Measurements from ENCODE around the gene WBP11.

WBP11 gene

DNA sequence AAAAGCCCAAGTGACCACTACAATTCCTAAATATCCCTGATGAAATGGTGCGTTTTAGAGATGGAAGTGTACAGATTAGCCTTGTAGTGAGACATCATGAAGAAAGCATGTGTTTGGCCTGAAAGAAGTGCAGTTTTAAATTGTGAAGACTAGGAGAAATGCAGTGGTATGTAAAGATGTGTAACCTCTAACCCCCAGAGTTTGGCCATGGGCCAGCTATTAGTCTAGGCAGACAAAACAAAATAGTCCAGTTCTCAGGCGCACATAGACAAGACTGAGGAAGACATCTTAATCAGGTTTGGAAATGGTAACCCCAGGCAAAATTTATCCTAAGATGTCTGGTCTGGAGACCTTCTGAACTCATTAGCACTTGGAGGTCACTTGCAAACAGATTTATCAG lies 23.4 kb downstream of the WBP11 start:
- Histone ChIP-seq H3K4me1 (ENCODE audit: insufficient read depth, low read length) (peaks cover 16% of the 10 kb centered on the region), H3K36me3 (ENCODE audit: insufficient read depth, low read length) (no peaks in the 10 kb centered on the region), H3K4me3 (ENCODE audit: low read depth in 1 of 2, low read length in 2 of 2) (no peak overlapping the region), H3K27ac (ENCODE audit: low read depth, low read length) (no peak overlapping the region), H3K9me3 (ENCODE audit: low read length) (no peaks in the 10 kb centered on the region), H3K27me3 (ENCODE audit: control insufficient read depth in 1 of 2, insufficient read depth in 2 of 2, low read length in 2 of 2) (no peaks in the 10 kb centered on the region), H3K9ac (ENCODE audit: low read length) (no peak overlapping the region)

DNA sequence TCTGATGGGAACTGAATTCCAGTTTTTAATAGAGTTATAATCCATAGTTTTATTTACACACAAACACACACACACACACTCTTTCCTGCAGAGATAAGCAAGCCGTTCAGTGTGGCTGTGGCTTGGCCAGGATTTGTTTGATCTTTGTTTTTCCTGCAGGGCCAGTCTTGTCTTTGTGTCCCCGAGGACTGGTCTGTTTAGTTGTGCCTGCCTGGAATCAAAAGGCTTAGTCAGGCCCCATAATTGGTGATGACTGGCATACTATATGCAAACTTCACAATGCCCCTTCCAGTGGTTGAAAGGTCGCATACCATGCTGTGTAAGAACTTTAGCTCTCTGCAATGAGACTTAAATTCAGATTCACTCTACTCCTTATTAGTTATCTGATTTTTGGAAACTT lies 26.0 kb downstream of the WBP11 start:
- Histone ChIP-seq H3K4me1 (ENCODE audit: insufficient read depth, low read length) (peaks cover 16% of the 10 kb centered on the region), H3K9ac (ENCODE audit: low read length) (no peak overlapping the region), H3K4me3 (ENCODE audit: low read depth in 1 of 2, low read length in 2 of 2) (no peak overlapping the region), H3K27ac (ENCODE audit: low read depth, low read length) (no peak overlapping the region), H3K27me3 (ENCODE audit: control insufficient read depth in 1 of 2, insufficient read depth in 2 of 2, low read length in 2 of 2) (no peaks in the 10 kb centered on the region), H3K9me3 (ENCODE audit: low read length) (no peaks in the 10 kb centered on the region), H3K36me3 (ENCODE audit: insufficient read depth, low read length) (no peaks in the 10 kb centered on the region)

DNA sequence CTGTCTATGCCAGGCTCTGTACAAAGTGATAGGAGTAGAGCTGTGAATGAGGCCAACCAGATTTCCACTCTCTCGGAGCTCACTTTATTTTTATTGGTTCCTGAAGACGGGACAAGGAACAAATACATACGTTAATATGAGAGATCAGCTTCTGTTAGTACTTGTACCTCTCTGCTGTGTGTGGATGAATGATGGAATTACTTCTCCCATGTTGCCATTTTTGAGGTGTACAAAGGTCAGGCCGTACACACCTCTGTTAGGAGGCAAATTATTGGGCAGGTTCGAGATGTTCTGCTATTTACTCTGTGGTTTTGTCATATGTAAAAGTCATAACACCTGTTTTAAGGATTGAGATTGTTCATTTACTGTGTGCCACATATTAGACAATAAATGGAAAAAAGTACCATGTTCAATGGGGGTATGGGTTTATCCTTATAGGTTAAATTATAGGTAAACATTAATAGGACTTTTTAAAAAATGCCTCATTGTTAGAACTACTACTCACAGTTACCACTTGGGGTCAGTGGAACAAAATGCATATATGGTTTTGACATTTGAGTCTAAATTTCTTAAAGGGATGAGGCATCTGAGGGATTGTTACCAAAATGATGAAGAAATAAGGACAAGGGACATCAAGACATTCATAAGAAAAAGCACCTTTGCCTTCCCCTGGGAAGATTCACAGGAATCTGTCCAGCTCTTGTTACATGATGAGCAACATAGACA lies 26.9 kb downstream of the WBP11 start:
- Histone ChIP-seq H3K4me1 (ENCODE audit: insufficient read depth, low read length) (peaks cover 20% of the 10 kb centered on the region), H3K9me3 (ENCODE audit: low read length) (no peaks in the 10 kb centered on the region), H3K27me3 (ENCODE audit: control insufficient read depth in 1 of 2, insufficient read depth in 2 of 2, low read length in 2 of 2) (no peaks in the 10 kb centered on the region), H3K4me3 (ENCODE audit: low read depth in 1 of 2, low read length in 2 of 2) (no peak overlapping the region), H3K9ac (ENCODE audit: low read length) (no peak overlapping the region), H3K27ac (ENCODE audit: low read depth, low read length) (no peak overlapping the region), H3K36me3 (ENCODE audit: insufficient read depth, low read length) (no peaks in the 10 kb centered on the region)

DNA sequence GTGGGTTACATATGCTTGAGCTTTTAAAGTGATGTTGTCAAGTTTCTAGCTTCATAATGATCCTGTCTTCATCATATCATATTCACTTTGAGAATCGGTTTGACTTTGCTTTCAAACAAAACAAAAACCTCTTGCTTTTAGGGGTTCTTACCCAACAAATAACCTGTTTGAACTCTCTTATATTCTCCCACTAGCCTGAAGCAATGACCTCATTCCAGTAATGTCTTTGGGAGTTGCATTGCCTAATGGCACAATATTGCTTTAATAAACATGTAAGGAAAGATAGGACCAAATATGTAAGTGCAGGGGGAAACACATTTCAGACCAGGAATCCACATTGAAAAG lies 27.7 kb downstream of the WBP11 start:
- peak overlapping the region; percentile 85 to 92 for H3K4me3 ChIP-seq (ENCODE audit: low read depth in 1 of 2, low read length in 2 of 2)
- H3K4me1 ChIP-seq (ENCODE audit: insufficient read depth, low read length) = peaks cover 20% of the 10 kb centered on the region
- H3K9me3 ChIP-seq (ENCODE audit: low read length) = no peaks in the 10 kb centered on the region
- peak overlapping the region; percentile 93 for H3K27ac ChIP-seq (ENCODE audit: low read depth, low read length)
- peak overlapping the region; percentile 86 for H3K9ac ChIP-seq (ENCODE audit: low read length)
- H3K27me3 ChIP-seq (ENCODE audit: control insufficient read depth in 1 of 2, insufficient read depth in 2 of 2, low read length in 2 of 2) = no peaks in the 10 kb centered on the region
- H3K36me3 ChIP-seq (ENCODE audit: insufficient read depth, low read length) = no peaks in the 10 kb centered on the region

DNA sequence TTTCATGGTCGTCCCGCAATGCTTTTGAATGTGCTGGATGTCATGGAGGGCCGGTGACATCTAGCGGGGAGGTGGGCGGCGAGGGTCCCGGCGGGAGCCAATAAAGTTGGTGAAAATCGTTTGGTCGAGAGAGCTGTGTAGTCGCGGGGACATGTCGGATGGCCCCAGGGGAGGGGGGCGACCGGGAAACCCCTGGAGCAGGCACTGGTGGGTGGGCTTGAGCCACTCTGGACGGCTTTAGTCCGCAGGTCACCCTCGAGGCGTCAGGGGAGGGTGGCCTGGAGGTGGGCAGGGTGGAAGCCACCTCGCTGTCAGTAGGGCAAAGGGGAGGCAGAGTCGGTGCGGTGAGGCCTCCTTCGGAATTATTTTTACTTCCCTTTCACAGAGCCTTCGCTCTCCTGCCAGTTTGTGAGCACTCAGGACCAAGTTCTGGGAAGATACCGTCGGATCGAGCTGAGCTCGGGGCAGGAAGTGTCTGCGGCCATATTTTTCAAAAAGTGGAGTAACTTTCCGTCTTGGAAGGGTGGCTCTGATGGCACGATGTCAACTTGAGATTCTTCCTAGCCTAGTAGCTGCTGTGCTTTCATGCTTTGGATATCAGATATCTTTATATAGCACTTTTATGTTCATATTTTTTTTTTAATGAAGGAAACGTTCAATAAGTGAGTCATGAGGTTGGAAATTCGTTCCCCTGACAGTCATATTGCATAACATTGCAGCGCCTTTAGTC lies 28.2 kb downstream of the WBP11 start:
- Histone ChIP-seq H3K4me1 (ENCODE audit: insufficient read depth, low read length) (peaks cover 20% of the 10 kb centered on the region), H3K9me3 (ENCODE audit: low read length) (no peaks in the 10 kb centered on the region), H3K4me3 (ENCODE audit: low read depth in 1 of 2, low read length in 2 of 2) (peak overlapping the region; percentile 85 to 92), H3K36me3 (ENCODE audit: insufficient read depth, low read length) (no peaks in the 10 kb centered on the region), H3K9ac (ENCODE audit: low read length) (peak overlapping the region; percentile 86), H3K27me3 (ENCODE audit: control insufficient read depth in 1 of 2, insufficient read depth in 2 of 2, low read length in 2 of 2) (no peaks in the 10 kb centered on the region), H3K27ac (ENCODE audit: low read depth, low read length) (peak overlapping the region; percentile 93)

DNA sequence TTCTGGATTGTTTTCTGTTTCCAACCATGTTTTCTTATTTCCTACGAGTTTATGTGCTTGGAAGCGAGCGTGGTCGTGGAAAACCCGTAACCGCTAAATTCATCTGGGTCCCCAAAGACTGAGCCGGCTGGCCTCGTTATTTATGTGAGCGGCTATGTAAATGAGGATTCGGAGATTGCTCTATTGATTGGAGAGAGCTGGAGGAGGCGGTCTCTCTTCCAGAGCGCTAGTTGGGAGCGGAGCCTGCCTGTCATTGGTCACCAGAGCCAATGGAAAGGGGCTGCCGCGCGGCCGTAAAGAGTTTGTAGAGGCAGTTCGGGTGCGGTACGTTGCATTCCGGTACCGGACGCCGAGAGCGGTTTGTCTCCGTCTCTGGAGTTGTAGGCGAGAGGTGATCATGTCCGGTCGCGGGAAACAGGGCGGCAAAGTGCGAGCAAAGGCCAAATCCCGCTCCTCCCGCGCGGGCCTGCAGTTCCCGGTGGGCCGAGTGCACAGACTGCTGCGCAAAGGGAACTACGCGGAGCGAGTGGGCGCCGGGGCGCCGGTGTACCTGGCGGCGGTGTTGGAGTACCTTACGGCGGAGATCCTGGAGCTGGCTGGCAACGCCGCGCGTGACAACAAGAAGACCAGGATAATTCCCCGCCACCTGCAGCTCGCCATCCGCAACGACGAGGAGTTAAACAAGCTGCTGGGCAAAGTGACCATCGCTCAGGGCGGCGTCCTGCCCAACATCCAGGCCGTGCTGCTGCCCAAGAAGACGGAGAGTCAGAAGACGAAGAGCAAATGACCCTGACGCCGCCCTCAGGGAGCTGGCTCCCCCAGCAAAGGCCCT lies 29.0 kb downstream of the WBP11 start:
- Histone ChIP-seq H3K27me3 (ENCODE audit: control insufficient read depth in 1 of 2, insufficient read depth in 2 of 2, low read length in 2 of 2) (no peaks in the 10 kb centered on the region), H3K4me3 (ENCODE audit: low read depth in 1 of 2, low read length in 2 of 2) (peak overlapping the region; percentile 85 to 92), H3K9me3 (ENCODE audit: low read length) (no peaks in the 10 kb centered on the region), H3K9ac (ENCODE audit: low read length) (peak overlapping the region; percentile 86), H3K27ac (ENCODE audit: low read depth, low read length) (peak overlapping the region; percentile 93), H3K36me3 (ENCODE audit: insufficient read depth, low read length) (no peaks in the 10 kb centered on the region), H3K4me1 (ENCODE audit: insufficient read depth, low read length) (peaks cover 21% of the 10 kb centered on the region)

DNA sequence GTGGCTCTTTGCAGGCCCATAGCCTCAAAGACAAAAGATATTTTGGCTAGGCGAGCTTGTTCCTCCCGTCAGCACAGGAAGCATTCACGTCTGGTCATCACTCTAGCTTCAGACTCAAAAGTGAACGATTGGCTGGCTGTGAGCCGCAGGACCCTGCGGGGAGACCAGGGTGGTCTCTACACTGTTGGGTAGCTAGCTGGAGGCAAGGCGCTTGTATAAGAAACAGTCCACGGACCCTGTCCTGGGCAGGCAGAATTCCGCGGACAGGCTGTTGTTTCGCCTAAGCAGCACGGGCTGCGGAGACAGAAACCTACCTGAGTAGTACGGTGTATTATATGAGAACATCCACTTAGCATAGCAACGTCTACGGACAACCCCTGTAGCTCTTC lies 29.6 kb downstream of the WBP11 start:
- Histone ChIP-seq H3K4me1 (ENCODE audit: insufficient read depth, low read length) (peaks cover 27% of the 10 kb centered on the region), H3K36me3 (ENCODE audit: insufficient read depth, low read length) (no peaks in the 10 kb centered on the region), H3K27ac (ENCODE audit: low read depth, low read length) (peak overlapping the region; percentile 93), H3K9me3 (ENCODE audit: low read length) (no peaks in the 10 kb centered on the region), H3K9ac (ENCODE audit: low read length) (peak overlapping the region; percentile 7), H3K27me3 (ENCODE audit: control insufficient read depth in 1 of 2, insufficient read depth in 2 of 2, low read length in 2 of 2) (no peaks in the 10 kb centered on the region), H3K4me3 (ENCODE audit: low read depth in 1 of 2, low read length in 2 of 2) (peak overlapping the region; percentile 85 to 92)

DNA sequence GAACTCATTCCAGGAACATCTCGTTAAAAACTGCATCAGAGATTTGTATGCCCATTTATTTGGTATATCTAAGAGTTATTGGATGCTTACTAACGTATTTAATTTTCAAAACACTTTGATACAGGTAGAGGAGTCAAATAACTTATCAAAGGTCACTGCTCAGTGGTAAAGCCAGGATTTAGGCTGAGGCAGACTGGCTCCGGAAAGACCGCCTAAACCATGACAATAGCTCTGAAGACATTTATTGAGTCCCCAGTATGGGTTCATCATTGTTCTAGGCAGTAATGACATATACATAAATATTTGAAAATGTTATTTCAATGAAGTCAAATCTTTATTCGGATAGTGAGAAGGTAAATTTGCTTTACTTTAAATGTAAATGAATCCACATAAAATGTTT lies 30.3 kb downstream of the WBP11 start:
- Histone ChIP-seq H3K4me3 (ENCODE audit: low read depth in 1 of 2, low read length in 2 of 2) (no peak overlapping the region), H3K9me3 (ENCODE audit: low read length) (no peaks in the 10 kb centered on the region), H3K27me3 (ENCODE audit: control insufficient read depth in 1 of 2, insufficient read depth in 2 of 2, low read length in 2 of 2) (no peaks in the 10 kb centered on the region), H3K27ac (ENCODE audit: low read depth, low read length) (no peak overlapping the region), H3K4me1 (ENCODE audit: insufficient read depth, low read length) (peaks cover 29% of the 10 kb centered on the region), H3K36me3 (ENCODE audit: insufficient read depth, low read length) (no peaks in the 10 kb centered on the region), H3K9ac (ENCODE audit: low read length) (no peak overlapping the region)

DNA sequence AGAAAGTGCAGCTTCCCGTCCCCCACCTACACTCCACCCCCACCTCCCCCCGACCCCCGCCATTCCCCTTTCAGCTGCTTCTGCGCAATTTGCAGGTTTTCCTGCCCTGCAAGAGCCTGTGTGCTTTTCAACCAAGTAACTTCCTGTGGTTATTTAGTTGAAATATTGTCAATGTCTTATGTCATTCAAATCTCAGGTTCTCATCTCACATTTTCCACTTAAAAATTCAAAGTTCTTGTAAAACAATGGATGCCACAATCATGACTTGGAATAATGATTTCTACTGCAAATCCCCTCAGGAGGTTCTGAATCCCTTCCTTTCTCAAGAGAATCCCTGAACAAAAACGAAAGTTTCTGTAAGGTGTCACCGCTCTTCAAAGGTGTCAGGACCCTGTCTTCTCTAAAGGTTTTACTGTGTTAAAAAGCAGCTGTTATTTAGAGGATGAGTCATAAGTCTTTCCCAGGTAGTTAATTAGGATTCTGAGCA lies 31.6 kb downstream of the WBP11 start:
- Histone ChIP-seq H3K9me3 (ENCODE audit: low read length) (no peaks in the 10 kb centered on the region), H3K27ac (ENCODE audit: low read depth, low read length) (peak overlapping the region; percentile 97), H3K9ac (ENCODE audit: low read length) (no peak overlapping the region), H3K36me3 (ENCODE audit: insufficient read depth, low read length) (no peaks in the 10 kb centered on the region), H3K4me1 (ENCODE audit: insufficient read depth, low read length) (peaks cover 27% of the 10 kb centered on the region), H3K27me3 (ENCODE audit: control insufficient read depth in 1 of 2, insufficient read depth in 2 of 2, low read length in 2 of 2) (no peaks in the 10 kb centered on the region), H3K4me3 (ENCODE audit: low read depth in 1 of 2, low read length in 2 of 2) (no peak overlapping the region)

DNA sequence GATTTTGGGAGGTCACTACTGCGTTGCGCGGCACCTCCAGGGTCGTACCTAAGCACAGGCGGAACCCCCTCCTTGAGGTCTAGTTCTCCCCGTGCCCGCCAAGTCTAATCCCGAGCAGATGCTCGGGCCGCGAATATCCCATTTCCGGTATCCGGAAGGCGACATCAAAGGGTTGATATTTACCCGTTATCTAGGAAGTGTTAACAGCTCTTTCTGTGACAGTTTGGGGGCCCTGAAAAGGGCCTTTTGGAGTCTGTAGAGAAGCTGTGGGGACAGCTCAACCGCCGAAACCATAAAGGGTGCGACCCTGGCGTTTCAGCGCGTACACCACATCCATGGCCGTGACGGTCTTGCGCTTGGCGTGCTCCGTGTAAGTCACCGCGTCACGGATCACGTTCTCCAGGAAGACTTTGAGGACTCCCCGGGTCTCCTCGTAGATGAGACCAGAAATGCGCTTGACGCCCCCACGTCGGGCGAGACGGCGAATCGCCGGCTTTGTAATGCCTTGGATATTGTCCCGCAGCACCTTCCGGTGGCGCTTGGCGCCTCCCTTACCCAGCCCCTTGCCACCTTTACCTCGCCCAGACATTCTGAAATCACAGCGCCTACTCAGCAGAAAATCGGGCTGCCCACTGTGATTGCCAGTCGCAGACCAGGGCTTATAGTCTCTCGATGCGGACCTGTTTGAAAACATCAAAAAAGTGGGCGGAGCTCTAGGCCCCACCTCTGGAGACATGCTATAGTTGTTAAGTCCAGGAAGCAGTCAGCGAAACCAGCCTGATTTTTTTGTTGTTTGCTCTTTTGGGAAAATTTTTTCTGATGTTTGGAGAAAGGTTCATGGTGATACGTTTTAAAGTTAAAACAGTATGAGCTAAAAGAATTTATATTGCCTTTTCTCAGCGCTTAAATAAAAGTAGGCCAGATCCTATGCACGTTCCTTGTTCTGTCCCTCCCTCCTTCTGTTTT lies 32.5 kb downstream of the WBP11 start:
- Histone ChIP-seq H3K9me3 (ENCODE audit: low read length) (no peaks in the 10 kb centered on the region), H3K9ac (ENCODE audit: low read length) (peak overlapping the region; percentile 91), H3K4me1 (ENCODE audit: insufficient read depth, low read length) (peaks cover 18% of the 10 kb centered on the region), H3K27me3 (ENCODE audit: control insufficient read depth in 1 of 2, insufficient read depth in 2 of 2, low read length in 2 of 2) (no peaks in the 10 kb centered on the region), H3K27ac (ENCODE audit: low read depth, low read length) (peak overlapping the region; percentile 97), H3K4me3 (ENCODE audit: low read depth in 1 of 2, low read length in 2 of 2) (peak overlapping the region; percentile 85 to 97), H3K36me3 (ENCODE audit: insufficient read depth, low read length) (no peaks in the 10 kb centered on the region)

Data from muscle layer of colon (tissue), 2 donors.